ENCODE data around the gene UBE3B. TPM values are rescaled to one million over a fixed set of nuclear protein-coding genes. Genes with fewer than 3 reads are reported as not detected.
A peak's percentile ranks its signal among the peaks of the same experiment; 100 is the strongest.

Gene UBE3B
- polyA plus RNA-seq, 1 donor (not counting 4 experiments of a cell fraction or from before 2014, with no cell fraction given) = 27.1 TPM

- Histone ChIP-seq H2AFZ (ENCODE audit: control insufficient read depth, low read length) (no peak overlapping the region), H3K27ac (ENCODE audit: control insufficient read depth, insufficient read depth, low read length) (no peak overlapping the region), H3K79me2 (ENCODE audit: control insufficient read depth, insufficient read depth, low read length) (peaks cover 94% of the 10 kb centered on the region), H4K20me1 (ENCODE audit: control insufficient read depth, extremely low read depth, insufficient read depth, low read length) (peaks cover 14% of the 10 kb centered on the region), H3K9me1 (ENCODE audit: control insufficient read depth, extremely low read depth, insufficient read depth, low read length) (no peaks in the 10 kb centered on the region), H3K4me3 (ENCODE audit: control insufficient read depth in 2 of 3, extremely low read depth in 1 of 3, insufficient read depth in 2 of 3, low read depth in 1 of 3, low read length in 3 of 3) (no peak overlapping the region), H3K36me3 (ENCODE audit: control insufficient read depth in 2 of 2, extremely low read depth in 1 of 2, insufficient read depth in 2 of 2, low read length in 2 of 2) (peaks cover 6 to 14% of the 10 kb centered on the region in 2 experiments), H3K9ac (ENCODE audit: control insufficient read depth, extremely low read depth, insufficient read depth, low read length) (no peak overlapping the region), H3K27me3 (ENCODE audit: control insufficient read depth, extremely low read depth, insufficient read depth, low read length) (no peaks in the 10 kb centered on the region), H3K4me1 (ENCODE audit: control insufficient read depth, extremely low read depth, insufficient read depth, low read length) (peaks cover 18% of the 10 kb centered on the region), H3K4me2 (ENCODE audit: control insufficient read depth, extremely low read depth, insufficient read depth, low read depth, low read length) (no peak overlapping the region), H3K9me3 (ENCODE audit: control insufficient read depth, low read depth, low read length) (no peaks in the 10 kb centered on the region)
- no peak for FAIRE-seq
- TF ChIP-seq EZH2 (IDR thresholded peaks at IDR 0.05; ENCODE audit: low read length) (no peak), CTCF (optimal IDR thresholded peaks at IDR 0.05 in 1 of 3, IDR thresholded peaks at IDR 0.05 in 1 of 3, conservative IDR thresholded peaks at IDR 0.05 in 1 of 3; ENCODE audit: extremely low read depth in 1 of 3, insufficient read depth in 2 of 3, low read length in 3 of 3) (no peak)
- DNase-seq (ENCODE audit: low read depth, low spot score) = no peak
- dilution Hi-C loops (cut with MboI; ENCODE audit: extremely low pct_ligation_motif_present, low sequenced_read_pairs) = no loop called here
Observed at GRCh38 chr12:109475121-109475520, 2.3 kb upstream of the UBE3B start.

GRCh38 chr12:109475993-109476806 is 1.2 kb upstream of the UBE3B start:
- dilution Hi-C loops (cut with MboI; ENCODE audit: extremely low pct_ligation_motif_present, low sequenced_read_pairs) = no loop called here
- peaks cover 7% of the 10 kb centered on the region for H4K20me1 ChIP-seq (ENCODE audit: control insufficient read depth, extremely low read depth, insufficient read depth, low read length)
- peak overlapping the region; percentile 94 for H3K9ac ChIP-seq (ENCODE audit: control insufficient read depth, extremely low read depth, insufficient read depth, low read length)
- TF ChIP-seq EZH2 (IDR thresholded peaks at IDR 0.05; ENCODE audit: low read length) (no peak), CTCF (optimal IDR thresholded peaks at IDR 0.05 in 1 of 3, IDR thresholded peaks at IDR 0.05 in 1 of 3, conservative IDR thresholded peaks at IDR 0.05 in 1 of 3; ENCODE audit: extremely low read depth in 1 of 3, insufficient read depth in 2 of 3, low read length in 3 of 3) (no peak)
- H3K4me2 ChIP-seq (ENCODE audit: control insufficient read depth, extremely low read depth, insufficient read depth, low read depth, low read length) = peak overlapping the region; percentile 65
- peak overlapping the region; percentile 98 for H3K27ac ChIP-seq (ENCODE audit: control insufficient read depth, insufficient read depth, low read length)
- peak overlapping the region; percentile 63 to 90 (median 76) for H3K4me3 ChIP-seq (ENCODE audit: control insufficient read depth in 2 of 3, extremely low read depth in 1 of 3, insufficient read depth in 2 of 3, low read depth in 1 of 3, low read length in 3 of 3)
- no peak for DNase-seq (ENCODE audit: low read depth, low spot score)
- H3K9me1 ChIP-seq (ENCODE audit: control insufficient read depth, extremely low read depth, insufficient read depth, low read length) = no peaks in the 10 kb centered on the region
- H3K4me1 ChIP-seq (ENCODE audit: control insufficient read depth, extremely low read depth, insufficient read depth, low read length) = peaks cover 18% of the 10 kb centered on the region
- H3K27me3 ChIP-seq (ENCODE audit: control insufficient read depth, extremely low read depth, insufficient read depth, low read length) = no peaks in the 10 kb centered on the region
- peak overlapping the region; percentile 77 for H2AFZ ChIP-seq (ENCODE audit: control insufficient read depth, low read length)
- no peaks in the 10 kb centered on the region for H3K9me3 ChIP-seq (ENCODE audit: control insufficient read depth, low read depth, low read length)
- peaks cover 83% of the 10 kb centered on the region for H3K79me2 ChIP-seq (ENCODE audit: control insufficient read depth, insufficient read depth, low read length)
- FAIRE-seq = peak; percentile 34
- H3K36me3 ChIP-seq (ENCODE audit: control insufficient read depth in 2 of 2, extremely low read depth in 1 of 2, insufficient read depth in 2 of 2, low read length in 2 of 2) = peaks cover 4 to 14% of the 10 kb centered on the region in 2 experiments
